Measurements from ENCODE around the gene TRMT2A. TPM values are rescaled to one million over a fixed set of nuclear protein-coding genes. Genes with fewer than 3 reads are reported as not detected.

TRMT2A gene
- total RNA-seq, 1 donor from 2014 or later = 44.8 TPM

DNA sequence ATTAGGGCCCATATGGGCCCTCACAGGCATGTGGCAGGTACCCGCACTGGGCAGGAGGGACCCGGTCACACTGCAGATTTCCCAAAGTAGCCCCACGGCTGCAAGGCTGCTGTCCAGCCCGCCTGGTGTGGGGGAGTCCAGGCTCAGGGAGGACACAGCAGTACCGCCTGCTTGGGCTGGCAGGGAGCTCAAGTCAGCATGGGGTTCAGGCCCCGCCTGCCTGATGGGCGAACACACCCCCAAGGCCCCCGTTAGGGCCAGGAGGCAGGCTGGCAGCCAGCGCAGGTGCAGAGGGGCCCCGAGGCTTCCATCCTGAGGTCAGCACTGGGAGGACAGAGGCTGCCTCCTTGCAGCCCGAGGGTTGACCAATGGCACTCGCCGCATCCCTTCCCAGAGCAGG, 20.1 kb upstream of the TRMT2A start:
- Mint-ChIP-seq H3K27ac (ENCODE audit: unreplicated experiment) (no peak overlapping the region), H3K36me3 (ENCODE audit: low read depth, unreplicated experiment) (peaks cover 7% of the 10 kb centered on the region), H3K4me3 (ENCODE audit: unreplicated experiment) (no peak overlapping the region), H3K9me3 (ENCODE audit: unreplicated experiment) (no peaks in the 10 kb centered on the region), H3K27me3 (ENCODE audit: unreplicated experiment) (peaks cover 4% of the 10 kb centered on the region), H3K4me1 (ENCODE audit: unreplicated experiment) (peaks cover 7% of the 10 kb centered on the region)
- DNase-seq (ENCODE audit: low spot score) = no peak
- TF ChIP-seq, protein P1, sequence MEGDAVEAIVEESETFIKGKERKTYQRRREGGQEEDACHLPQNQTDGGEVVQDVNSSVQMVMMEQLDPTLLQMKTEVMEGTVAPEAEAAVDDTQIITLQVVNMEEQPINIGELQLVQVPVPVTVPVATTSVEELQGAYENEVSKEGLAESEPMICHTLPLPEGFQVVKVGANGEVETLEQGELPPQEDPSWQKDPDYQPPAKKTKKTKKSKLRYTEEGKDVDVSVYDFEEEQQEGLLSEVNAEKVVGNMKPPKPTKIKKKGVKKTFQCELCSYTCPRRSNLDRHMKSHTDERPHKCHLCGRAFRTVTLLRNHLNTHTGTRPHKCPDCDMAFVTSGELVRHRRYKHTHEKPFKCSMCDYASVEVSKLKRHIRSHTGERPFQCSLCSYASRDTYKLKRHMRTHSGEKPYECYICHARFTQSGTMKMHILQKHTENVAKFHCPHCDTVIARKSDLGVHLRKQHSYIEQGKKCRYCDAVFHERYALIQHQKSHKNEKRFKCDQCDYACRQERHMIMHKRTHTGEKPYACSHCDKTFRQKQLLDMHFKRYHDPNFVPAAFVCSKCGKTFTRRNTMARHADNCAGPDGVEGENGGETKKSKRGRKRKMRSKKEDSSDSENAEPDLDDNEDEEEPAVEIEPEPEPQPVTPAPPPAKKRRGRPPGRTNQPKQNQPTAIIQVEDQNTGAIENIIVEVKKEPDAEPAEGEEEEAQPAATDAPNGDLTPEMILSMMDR (IDR thresholded peaks at IDR 0.05; ENCODE audit: unreplicated experiment) = no peak

DNA sequence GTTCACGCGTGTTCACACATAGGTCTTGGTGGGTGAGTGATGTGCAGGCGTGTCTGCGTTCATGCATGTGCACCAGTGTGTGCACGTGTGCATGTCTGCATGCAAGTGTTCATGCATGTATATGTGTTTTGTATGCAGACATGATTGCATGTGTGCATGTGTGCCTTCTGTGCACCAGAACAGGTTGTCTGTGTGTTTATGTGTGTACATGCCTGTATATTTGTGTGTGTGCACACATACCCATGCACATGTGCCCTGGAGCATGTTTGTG, 19.5 kb upstream of the TRMT2A start:
- no peaks in the 10 kb centered on the region for H3K9me3 Mint-ChIP-seq (ENCODE audit: unreplicated experiment)
- peaks cover 7% of the 10 kb centered on the region for H3K4me1 Mint-ChIP-seq (ENCODE audit: unreplicated experiment)
- no peak overlapping the region for H3K27ac Mint-ChIP-seq (ENCODE audit: unreplicated experiment)
- peaks cover 4% of the 10 kb centered on the region for H3K27me3 Mint-ChIP-seq (ENCODE audit: unreplicated experiment)
- H3K4me3 Mint-ChIP-seq (ENCODE audit: unreplicated experiment) = no peak overlapping the region
- H3K36me3 Mint-ChIP-seq (ENCODE audit: low read depth, unreplicated experiment) = peaks cover 7% of the 10 kb centered on the region
- no peak for DNase-seq (ENCODE audit: low spot score)
- TF ChIP-seq, protein P1 (IDR thresholded peaks at IDR 0.05; ENCODE audit: unreplicated experiment) = no peak

DNA sequence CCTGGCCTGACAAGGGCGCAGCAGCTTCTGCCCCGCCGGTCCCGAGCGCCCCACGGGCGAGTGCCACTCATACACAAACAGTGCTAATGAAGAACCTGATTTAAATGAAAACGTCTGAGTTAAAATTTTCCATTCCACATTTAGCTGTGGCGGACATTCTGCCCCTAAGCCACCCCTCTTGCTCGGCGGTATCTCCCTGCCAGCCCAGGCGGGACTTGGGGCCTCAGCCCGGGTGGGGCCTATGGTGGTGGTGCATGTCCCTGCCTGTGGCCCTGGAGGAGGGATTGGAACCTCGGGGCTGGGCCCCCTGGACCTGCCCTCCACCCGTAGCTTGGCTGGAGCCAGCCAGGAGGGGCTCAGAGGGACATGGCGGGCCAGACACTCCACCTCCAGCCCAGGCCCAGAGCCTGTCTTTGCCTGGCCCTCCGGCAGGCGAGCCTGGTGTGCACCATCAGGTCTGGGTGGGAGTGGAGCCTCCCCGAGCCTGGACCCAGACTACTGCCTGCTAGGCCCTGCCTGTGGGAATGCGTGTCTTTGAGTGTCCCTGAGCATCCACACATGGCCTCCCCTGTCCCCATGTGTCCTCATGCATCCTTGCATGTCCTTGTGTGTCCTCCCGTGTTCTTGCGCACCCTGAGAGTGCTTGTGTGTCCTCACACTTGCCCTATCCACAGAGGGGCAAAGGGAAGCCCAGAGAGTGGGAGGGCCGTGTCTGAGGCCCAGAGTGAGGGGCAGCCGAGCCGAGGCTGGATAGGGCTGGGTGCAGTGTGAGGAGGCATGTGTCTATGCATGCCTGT, 19.0 kb upstream of the TRMT2A start:
- Mint-ChIP-seq H3K4me3 (ENCODE audit: unreplicated experiment) (no peak overlapping the region), H3K27me3 (ENCODE audit: unreplicated experiment) (peaks cover 4% of the 10 kb centered on the region), H3K27ac (ENCODE audit: unreplicated experiment) (no peak overlapping the region), H3K4me1 (ENCODE audit: unreplicated experiment) (peaks cover 7% of the 10 kb centered on the region), H3K9me3 (ENCODE audit: unreplicated experiment) (no peaks in the 10 kb centered on the region), H3K36me3 (ENCODE audit: low read depth, unreplicated experiment) (peaks cover 7% of the 10 kb centered on the region)
- TF ChIP-seq, protein P1 (IDR thresholded peaks at IDR 0.05; ENCODE audit: unreplicated experiment) = no peak
- DNase-seq (ENCODE audit: low spot score) = no peak

DNA sequence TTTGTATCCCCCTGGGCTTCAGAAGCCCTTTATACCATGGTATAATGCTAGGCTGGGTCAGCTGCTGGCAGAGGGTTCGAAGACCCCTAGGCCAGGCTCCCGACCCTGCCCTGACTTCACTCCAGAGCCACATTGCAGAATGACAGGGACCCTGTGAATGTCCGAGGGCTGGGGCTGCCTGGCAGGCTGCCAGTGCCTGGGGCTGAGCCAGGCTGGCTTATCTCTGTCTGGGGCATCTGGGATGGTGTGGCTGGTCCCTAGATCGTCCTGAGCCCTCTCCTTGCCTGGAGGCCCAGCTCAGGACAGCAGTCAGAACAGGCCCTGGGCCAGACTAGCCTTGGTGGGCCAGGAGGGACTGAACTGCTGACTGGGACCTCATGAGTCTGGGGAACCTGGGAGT, 18.2 kb upstream of the TRMT2A start:
- H3K9me3 Mint-ChIP-seq (ENCODE audit: unreplicated experiment) = no peaks in the 10 kb centered on the region

More for the DNA sequence above, 18.2 kb upstream of the TRMT2A start:
- TF ChIP-seq, protein P1 (IDR thresholded peaks at IDR 0.05; ENCODE audit: unreplicated experiment) = no peak
- Mint-ChIP-seq H3K4me3 (ENCODE audit: unreplicated experiment) (no peak overlapping the region), H3K4me1 (ENCODE audit: unreplicated experiment) (peaks cover 7% of the 10 kb centered on the region), H3K36me3 (ENCODE audit: low read depth, unreplicated experiment) (peaks cover 7% of the 10 kb centered on the region), H3K27ac (ENCODE audit: unreplicated experiment) (no peak overlapping the region), H3K27me3 (ENCODE audit: unreplicated experiment) (peaks cover 4% of the 10 kb centered on the region)
- DNase-seq (ENCODE audit: low spot score) = no peak

Data from endothelial cell (in vitro differentiated cells).